Measurements from ENCODE around the gene SLCO6A1. TPM values are rescaled to one million over a fixed set of nuclear protein-coding genes. Genes with fewer than 3 reads are reported as not detected.

Gene SLCO6A1
- total RNA-seq, 4 donors from 2014 or later = not detected

DNA sequence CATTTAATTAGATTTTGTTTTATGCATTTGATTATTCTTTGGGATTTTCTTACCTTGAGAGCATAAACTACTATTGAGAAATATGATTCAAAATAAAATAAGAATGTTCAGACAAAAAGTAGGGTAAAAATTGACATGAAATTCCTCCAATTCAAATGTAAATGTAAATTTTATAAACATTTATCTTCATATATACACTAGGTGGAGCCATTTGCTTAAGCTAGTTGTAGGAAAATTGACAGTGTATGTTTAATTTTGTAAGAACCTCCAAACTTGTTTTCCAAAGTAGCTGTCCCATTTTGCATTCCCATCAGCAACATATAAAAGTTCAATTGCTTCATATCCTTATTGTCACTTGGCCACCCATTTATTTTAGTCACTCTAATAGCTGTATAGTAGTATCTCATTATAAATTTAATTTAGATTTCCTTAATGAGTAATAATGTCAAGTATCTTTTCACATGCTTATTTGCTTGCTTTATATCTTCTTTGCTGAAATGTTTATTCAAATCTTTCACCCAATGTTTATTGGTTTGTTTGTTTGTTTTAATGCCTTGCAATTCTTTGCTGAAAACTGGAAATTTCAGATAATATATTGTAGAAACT is 37.6 kb upstream of the SLCO6A1 start:
- Histone ChIP-seq H3K9me3 (no peaks in the 10 kb centered on the region), H3K4me1 (no peaks in the 10 kb centered on the region), H3K4me3 (no peak overlapping the region), H3K27ac (no peak overlapping the region), H3K27me3 (no peaks in the 10 kb centered on the region), H3K36me3 (no peaks in the 10 kb centered on the region)
- intact Hi-C loops (cut with DNase I; ENCODE audit: low total_unique reads) (no loop called here), in situ Hi-C loops (cut with MboI; ENCODE audit: low pct_ligation_motif_present in 1 of 4, low pct_unique_long_range_greater_than_20kb in 1 of 4, low sequenced_read_pairs in 3 of 4) (no loop called here)
- DNase-seq = no peak
- TF ChIP-seq, protein P1, sequence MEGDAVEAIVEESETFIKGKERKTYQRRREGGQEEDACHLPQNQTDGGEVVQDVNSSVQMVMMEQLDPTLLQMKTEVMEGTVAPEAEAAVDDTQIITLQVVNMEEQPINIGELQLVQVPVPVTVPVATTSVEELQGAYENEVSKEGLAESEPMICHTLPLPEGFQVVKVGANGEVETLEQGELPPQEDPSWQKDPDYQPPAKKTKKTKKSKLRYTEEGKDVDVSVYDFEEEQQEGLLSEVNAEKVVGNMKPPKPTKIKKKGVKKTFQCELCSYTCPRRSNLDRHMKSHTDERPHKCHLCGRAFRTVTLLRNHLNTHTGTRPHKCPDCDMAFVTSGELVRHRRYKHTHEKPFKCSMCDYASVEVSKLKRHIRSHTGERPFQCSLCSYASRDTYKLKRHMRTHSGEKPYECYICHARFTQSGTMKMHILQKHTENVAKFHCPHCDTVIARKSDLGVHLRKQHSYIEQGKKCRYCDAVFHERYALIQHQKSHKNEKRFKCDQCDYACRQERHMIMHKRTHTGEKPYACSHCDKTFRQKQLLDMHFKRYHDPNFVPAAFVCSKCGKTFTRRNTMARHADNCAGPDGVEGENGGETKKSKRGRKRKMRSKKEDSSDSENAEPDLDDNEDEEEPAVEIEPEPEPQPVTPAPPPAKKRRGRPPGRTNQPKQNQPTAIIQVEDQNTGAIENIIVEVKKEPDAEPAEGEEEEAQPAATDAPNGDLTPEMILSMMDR (IDR thresholded peaks at IDR 0.05) = peak in 2 of 5 experiments; percentile 13 to 26
- no peak for TF ChIP-seq POLR2AphosphoS5 (IDR thresholded peaks at IDR 0.05)

DNA sequence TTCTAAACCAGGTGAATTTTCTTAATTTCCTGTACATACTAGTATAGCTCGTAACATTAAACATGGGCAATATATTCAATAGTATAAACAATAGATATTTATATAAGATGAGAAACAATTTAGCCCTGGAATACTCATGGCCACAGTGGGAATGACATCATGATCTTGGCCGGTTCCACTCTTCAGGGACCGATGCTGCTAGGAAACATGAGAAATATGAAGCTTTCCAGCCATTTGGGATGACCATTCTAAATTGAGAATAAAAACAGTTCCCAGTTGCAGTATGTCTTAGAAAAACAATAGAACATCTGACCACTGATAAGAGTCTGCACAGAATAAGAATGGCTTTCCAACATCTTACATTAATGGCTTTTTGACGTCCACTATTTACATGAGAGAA is 33.3 kb upstream of the SLCO6A1 start:
- 70 to 77% methylated on average over 4 of the region's 4 CpGs for WGBS, 2 donors (ENCODE audit: low coverage in 1 of 2)
- Histone ChIP-seq H3K36me3 (no peaks in the 10 kb centered on the region), H3K27me3 (no peaks in the 10 kb centered on the region), H3K4me1 (no peaks in the 10 kb centered on the region), H3K27ac (no peak overlapping the region), H3K4me3 (no peak overlapping the region), H3K9me3 (no peaks in the 10 kb centered on the region)
- intact Hi-C loops (cut with DNase I; ENCODE audit: low total_unique reads) (no loop called here), in situ Hi-C loops (cut with MboI; ENCODE audit: low pct_ligation_motif_present in 1 of 4, low pct_unique_long_range_greater_than_20kb in 1 of 4, low sequenced_read_pairs in 3 of 4) (no loop called here)
- DNase-seq = no peak
- TF ChIP-seq EP300 (IDR thresholded peaks at IDR 0.05; ENCODE audit: low read depth) = no peak
- TF ChIP-seq POLR2A (IDR thresholded peaks at IDR 0.05) = no peak
- TF ChIP-seq, protein P1 (IDR thresholded peaks at IDR 0.05) = no peak
- no peak for TF ChIP-seq POLR2AphosphoS5 (IDR thresholded peaks at IDR 0.05)

DNA sequence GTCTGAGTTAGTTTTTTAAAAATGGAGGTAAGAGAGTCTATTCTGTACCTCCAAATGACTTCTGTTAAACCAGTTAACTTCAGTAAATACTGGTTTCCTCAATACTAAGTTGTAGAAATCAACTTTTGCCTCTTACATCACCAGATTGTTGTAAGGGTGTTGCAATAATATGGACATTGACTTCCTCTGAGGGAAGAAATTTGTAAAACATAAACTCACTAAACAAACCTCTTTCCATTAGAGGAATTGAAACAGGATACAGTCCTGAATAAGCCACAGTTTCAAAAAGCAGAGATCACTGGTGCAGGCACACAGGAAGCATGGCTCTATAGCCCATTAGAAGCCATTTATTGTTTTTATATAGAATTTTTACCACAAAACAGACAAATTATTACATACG is 32.7 kb upstream of the SLCO6A1 start:
- DNase-seq = no peak
- Histone ChIP-seq H3K36me3 (no peaks in the 10 kb centered on the region), H3K4me3 (no peak overlapping the region), H3K9me3 (no peaks in the 10 kb centered on the region), H3K4me1 (no peaks in the 10 kb centered on the region), H3K27ac (no peak overlapping the region), H3K27me3 (no peaks in the 10 kb centered on the region)
- WGBS, 2 donors (ENCODE audit: low coverage in 1 of 2) = 69 to 80% methylated on average over 1 of the region's 1 CpG
- TF ChIP-seq, protein P1 (IDR thresholded peaks at IDR 0.05) = no peak
- TF ChIP-seq POLR2AphosphoS5 (IDR thresholded peaks at IDR 0.05) = no peak
- TF ChIP-seq POLR2A (IDR thresholded peaks at IDR 0.05) = no peak
- TF ChIP-seq EP300 (IDR thresholded peaks at IDR 0.05; ENCODE audit: low read depth) = no peak
- in situ Hi-C loops (cut with MboI; ENCODE audit: low pct_ligation_motif_present in 1 of 4, low pct_unique_long_range_greater_than_20kb in 1 of 4, low sequenced_read_pairs in 3 of 4) (no loop called here), intact Hi-C loops (cut with DNase I; ENCODE audit: low total_unique reads) (no loop called here)

DNA sequence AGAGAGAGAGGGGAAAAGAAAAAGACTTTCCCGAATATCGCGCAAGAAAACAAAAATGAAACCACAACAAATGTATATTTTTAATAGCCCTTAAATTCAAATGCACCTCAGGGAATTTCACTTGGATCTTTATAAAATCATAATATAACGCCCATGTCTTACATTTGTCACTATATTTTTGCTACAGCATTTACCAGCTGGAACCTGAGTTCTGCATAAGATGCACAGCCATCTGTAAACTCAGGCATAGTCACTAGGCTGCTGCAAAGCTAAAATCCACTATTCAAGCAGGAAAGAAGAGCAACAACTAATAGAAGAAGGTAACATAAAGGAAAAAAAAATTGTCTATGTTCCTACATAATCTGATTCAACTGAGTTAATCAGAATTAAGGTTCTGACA is 30.6 kb upstream of the SLCO6A1 start:
- Histone ChIP-seq H3K4me1 (no peaks in the 10 kb centered on the region), H3K27ac (no peak overlapping the region), H3K4me3 (no peak overlapping the region), H3K36me3 (no peaks in the 10 kb centered on the region), H3K27me3 (no peaks in the 10 kb centered on the region), H3K9me3 (no peaks in the 10 kb centered on the region)
- WGBS, 2 donors (ENCODE audit: low coverage in 1 of 2) = 68 to 81% methylated on average over 4 of the region's 4 CpGs
- intact Hi-C loops (cut with DNase I; ENCODE audit: low total_unique reads) (no loop called here), in situ Hi-C loops (cut with MboI; ENCODE audit: low pct_ligation_motif_present in 1 of 4, low pct_unique_long_range_greater_than_20kb in 1 of 4, low sequenced_read_pairs in 3 of 4) (no loop called here)
- no peak for DNase-seq
- TF ChIP-seq POLR2AphosphoS5 (IDR thresholded peaks at IDR 0.05) (no peak), EP300 (IDR thresholded peaks at IDR 0.05; ENCODE audit: low read depth) (no peak), POLR2A (IDR thresholded peaks at IDR 0.05) (no peak)
- TF ChIP-seq, protein P1 (IDR thresholded peaks at IDR 0.05) = no peak

Measured in transverse colon (tissue), 4 donors.